22Rv1 (cell line): ENCODE data around the gene FBXL19.

Experiments used
- H3K27ac ChIP-seq: fragments of 450-650 bp; 2 replicates; pipeline ENCODE4 v1.5.1; 2017
- CTCF ChIP-seq: fragments of 450-650 bp; IDR thresholded peaks from 2 replicates; pipeline ENCODE4 v1.5.1; 2017; ENCODE audit warnings: mild to moderate bottlenecking
- ZFX ChIP-seq: fragments of 450-650 bp; IDR thresholded peaks from 2 replicates; pipeline ENCODE4 v1.6.1; 2017; ENCODE audit warnings: antibody characterized with exemption, borderline replicate concordance

FBXL19 gene

GRCh38 chr16:30892670-30893416, 30.5 kb upstream of the FBXL19 start:
- TF ChIP-seq CTCF (no peak), ZFX (no peak)

GRCh38 chr16:30893417-30893743, 30.0 kb upstream of the FBXL19 start:
- H3K27ac ChIP-seq, result peak overlapping the region; percentile 94
- TF ChIP-seq CTCF (no peak), ZFX (no peak)

More at GRCh38 chr16:30892670-30893416, 30.5 kb upstream of the FBXL19 start:
- peak overlapping the region; percentile 94 for H3K27ac ChIP-seq

- TF ChIP-seq CTCF (peak; percentile 82), ZFX (no peak)
- H3K27ac ChIP-seq, result peak within 1 kb of the TSS; percentile 94
Observed at GRCh38 chr16:30893744-30894539, 29.4 kb upstream of the FBXL19 start, which contains the start of gene BCL7C. Gene BCL7C (minus strand): TSS chr16:30894077. CDS start chr16:30893944, 133 bp downstream.

- TF ChIP-seq ZFX (no peak), CTCF (no peak)
- peak overlapping the region; percentile 94 for H3K27ac ChIP-seq
Observed at GRCh38 chr16:30894540-30895368, 28.6 kb upstream of the FBXL19 start.

- no peak for TF ChIP-seq ZFX
- TF ChIP-seq CTCF, result no peak
- H3K27ac ChIP-seq, result peak overlapping the region; percentile 94
Observed at GRCh38 chr16:30895627-30896260, 27.6 kb upstream of the FBXL19 start.

- H3K27ac ChIP-seq, result peak within 1 kb of the TSS; percentile 94
- no peak for TF ChIP-seq ZFX
Observed at GRCh38 chr16:30896261-30896888, 27.0 kb upstream of the FBXL19 start, which contains the start of gene CTF1. Gene CTF1 (plus strand): TSS chr16:30896614. CDS start chr16:30896644, 30 bp downstream.
